T-helper 2 cell treated with Interferon-gamma antibody and Interleukin-4, amounts not matched to agents 100 ng/mL and 5 ng/mL, for 36 hours (primary cell): Measurements from ENCODE around the gene RIPK4. TPM values are rescaled to one million over a fixed set of nuclear protein-coding genes. Genes with fewer than 3 reads are reported as not detected.
"Not testable (repeated sequence)": the region's sequence is repeated elsewhere in the genome, so short reads cannot be mapped to it uniquely, and the experiment has no call there.

Source experiments
- intact Hi-C: fragments of 100-400 bp; cut with micrococcal nuclease; formaldehyde crosslinking; loops from one replicate; pipeline ENCODE4 v1.15.1; 2023
- total RNA-seq: library from RNA; stranded (reverse); gene quantifications from 2 replicates; pipeline ENCODE4 v1.2.3, GENCODE V29; 2022

Gene RIPK4
- total RNA-seq, 1 donor from 2014 or later: not detected

- intact Hi-C loops: no loop called here
These were observed 68.8 kb downstream of the RIPK4 start for GRCh38 chr21:41698071-41698470.

DNA sequence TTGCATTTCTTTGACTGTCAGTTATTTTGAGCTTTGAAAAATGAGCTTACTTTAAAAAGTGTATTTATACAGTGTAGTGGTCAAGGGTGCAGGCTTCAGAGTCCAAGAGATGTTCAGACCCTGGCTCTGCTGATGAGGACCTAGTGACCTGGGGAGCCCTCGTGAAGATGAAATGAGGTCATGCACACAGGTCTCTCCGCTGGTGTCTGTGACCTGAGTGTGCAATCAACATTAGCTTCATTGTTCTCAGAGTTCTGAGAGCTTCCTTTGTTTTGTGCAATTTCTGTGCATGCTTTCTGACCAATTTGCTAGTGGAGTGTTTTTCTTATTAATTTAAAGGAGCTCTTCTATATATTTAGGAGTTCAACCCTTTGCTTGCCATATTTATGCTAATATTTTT, 71.3 kb downstream of the RIPK4 start:
- intact Hi-C loops: no loop called here

DNA sequence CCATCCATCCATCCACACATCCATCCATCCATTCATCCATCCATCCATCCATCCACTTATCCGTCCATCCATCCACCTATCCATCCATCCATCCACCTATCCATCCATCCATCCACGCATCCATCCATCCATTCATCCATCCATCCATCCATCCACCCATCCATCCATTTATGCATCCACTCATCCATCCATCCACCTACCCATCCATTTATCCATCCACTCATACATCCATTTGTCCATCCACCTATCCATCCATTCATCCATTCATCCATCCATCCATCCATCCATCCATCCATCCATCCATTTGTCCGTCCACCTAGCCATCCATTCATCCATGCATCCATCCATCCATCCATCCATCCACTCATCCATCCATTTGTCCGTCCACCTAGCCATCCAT, 72.8 kb downstream of the RIPK4 start:
- intact Hi-C loops: not testable (repeated sequence)

- intact Hi-C loops: no loop called here
These were observed 74.7 kb downstream of the RIPK4 start for GRCh38 chr21:41692185-41692565.

GRCh38 chr21:41691205-41692184, 75.4 kb downstream of the RIPK4 start:
- intact Hi-C loops: no loop called here

Other genes starting within 250 kb of the RIPK4 start
- 11.8 and 14.9 TPM in 2 replicates for gene PRDM15, start 112.3 kb upstream of the RIPK4 start, total RNA-seq
- 5.3 and 6.5 TPM in 2 replicates for gene C2CD2, start 187.0 kb upstream of the RIPK4 start, total RNA-seq
- gene ZBTB21, start 243.3 kb upstream of the RIPK4 start, total RNA-seq: 16.3 and 19.2 TPM in 2 replicates